Neural progenitor cell (in vitro differentiated cells): ENCODE results near the gene C6orf47. TPM values are rescaled to one million over a fixed set of nuclear protein-coding genes. Genes with fewer than 3 reads are reported as not detected.
"Not testable (repeated sequence)": the region's sequence is repeated elsewhere in the genome, so short reads cannot be mapped to it uniquely, and the experiment has no call there.

Source experiments
- DNase-seq: peaks from one replicate; pipeline ENCODE4 v3.0.0-alpha.2; 2016; ENCODE audit warnings: low spot score
- H2AFZ ChIP-seq: fragments of 200-600 bp; sonication (generic); replicated peaks from 2 replicates; pipeline ENCODE4 v1.6.1; 2016; ENCODE audit warnings: antibody characterized with exemption
- H3F3A ChIP-seq: fragments of 200-600 bp; sonication (generic); 2 replicates; pipeline ENCODE4 v1.6.1; 2016; ENCODE audit warnings: antibody characterized with exemption, low read depth
- H3K27ac ChIP-seq: fragments of 200-600 bp; sonication (generic); 2 replicates; pipeline ENCODE4 v1.5.1; 2016; ENCODE audit warnings: mild to moderate bottlenecking
- H3K27me3 ChIP-seq: fragments of 200-600 bp; sonication (generic); 2 replicates; pipeline ENCODE4 v1.6.1; 2016; ENCODE audit warnings: mild to moderate bottlenecking, moderate library complexity
- H3K36me3 ChIP-seq: fragments of 200-600 bp; sonication (generic); 2 replicates; pipeline ENCODE4 v1.5.1; 2016
- H3K4me1 ChIP-seq: fragments of 200-600 bp; sonication (generic); 2 replicates; pipeline ENCODE4 v1.6.1; 2016; ENCODE audit warnings: mixed run types
- H3K4me2 ChIP-seq: fragments of 200-600 bp; sonication (generic); 2 replicates; pipeline ENCODE4 v1.6.1; 2016
- H3K4me3 ChIP-seq: fragments of 200-600 bp; sonication (generic); 2 replicates; pipeline ENCODE4 v1.5.1; 2016
- H3K79me2 ChIP-seq: fragments of 200-600 bp; sonication (generic); 2 replicates; pipeline ENCODE4 v1.6.1; 2016; ENCODE audit warnings: low read depth
- H3K9ac ChIP-seq: fragments of 200-600 bp; sonication (generic); 2 replicates; pipeline ENCODE4 v1.6.1; 2016
- H3K9me3 ChIP-seq: fragments of 200-600 bp; sonication (generic); 2 replicates; pipeline ENCODE4 v1.5.1; 2016; ENCODE audit warnings: low read depth
- H4K20me1 ChIP-seq: fragments of 200-600 bp; sonication (generic); 2 replicates; pipeline ENCODE4 v1.6.1; 2016; ENCODE audit warnings: low read depth
- H3K27ac Mint-ChIP-seq: 3 replicates; pipeline ENCODE4 v1.8.0; 2021; ENCODE audit warnings: mixed read lengths
- H3K27me3 Mint-ChIP-seq: 2 replicates; pipeline ENCODE4 v1.8.0; 2022; ENCODE audit warnings: low read depth, mild to moderate bottlenecking, inconsistent platforms, moderate library complexity, mixed read lengths; ENCODE audit not compliant: insufficient read depth
- H3K36me3 Mint-ChIP-seq: 3 replicates; pipeline ENCODE4 v1.8.0; 2021; ENCODE audit warnings: mixed read lengths
- H3K4me1 Mint-ChIP-seq: 3 replicates; pipeline ENCODE4 v1.8.0; 2021; ENCODE audit warnings: mixed read lengths
- H3K4me3 Mint-ChIP-seq: 3 replicates; pipeline ENCODE4 v1.8.0; 2021; ENCODE audit warnings: mild to moderate bottlenecking, moderate library complexity, mixed read lengths
- H3K9me3 Mint-ChIP-seq: 3 replicates; pipeline ENCODE4 v1.8.0; 2020; ENCODE audit warnings: mixed read lengths
- EZH2 ChIP-seq: fragments of 200-600 bp; sonication (generic); IDR thresholded peaks from 2 replicates; pipeline ENCODE4 v1.6.1; 2017; ENCODE audit warnings: antibody characterized with exemption, mild to moderate bottlenecking, moderate library complexity
- EZH2phosphoT487 ChIP-seq: fragments of 200-600 bp; sonication (generic); IDR thresholded peaks from 2 replicates; pipeline ENCODE4 v1.6.1; 2017; ENCODE audit warnings: antibody characterized with exemption
- total RNA-seq: library from RNA; depleted of rRNA; stranded (reverse); fragments of >200 nt; gene quantifications from 2 replicates; pipeline ENCODE4 v1.2.3, GENCODE V29; 2015; ENCODE audit warnings: low replicate concordance
- TF ChIP-seq, protein P1 (sequence below): fragments of 200-600 bp; sonication (generic); IDR thresholded peaks from 2 replicates; pipeline ENCODE4 v1.5.1; 2017; ENCODE audit warnings: antibody characterized with exemption, mild to moderate bottlenecking

The C6orf47 gene, protein sequence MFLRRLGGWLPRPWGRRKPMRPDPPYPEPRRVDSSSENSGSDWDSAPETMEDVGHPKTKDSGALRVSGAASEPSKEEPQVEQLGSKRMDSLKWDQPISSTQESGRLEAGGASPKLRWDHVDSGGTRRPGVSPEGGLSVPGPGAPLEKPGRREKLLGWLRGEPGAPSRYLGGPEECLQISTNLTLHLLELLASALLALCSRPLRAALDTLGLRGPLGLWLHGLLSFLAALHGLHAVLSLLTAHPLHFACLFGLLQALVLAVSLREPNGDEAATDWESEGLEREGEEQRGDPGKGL
- total RNA-seq: 14.6 and 17.1 TPM in 2 replicates

DNA sequence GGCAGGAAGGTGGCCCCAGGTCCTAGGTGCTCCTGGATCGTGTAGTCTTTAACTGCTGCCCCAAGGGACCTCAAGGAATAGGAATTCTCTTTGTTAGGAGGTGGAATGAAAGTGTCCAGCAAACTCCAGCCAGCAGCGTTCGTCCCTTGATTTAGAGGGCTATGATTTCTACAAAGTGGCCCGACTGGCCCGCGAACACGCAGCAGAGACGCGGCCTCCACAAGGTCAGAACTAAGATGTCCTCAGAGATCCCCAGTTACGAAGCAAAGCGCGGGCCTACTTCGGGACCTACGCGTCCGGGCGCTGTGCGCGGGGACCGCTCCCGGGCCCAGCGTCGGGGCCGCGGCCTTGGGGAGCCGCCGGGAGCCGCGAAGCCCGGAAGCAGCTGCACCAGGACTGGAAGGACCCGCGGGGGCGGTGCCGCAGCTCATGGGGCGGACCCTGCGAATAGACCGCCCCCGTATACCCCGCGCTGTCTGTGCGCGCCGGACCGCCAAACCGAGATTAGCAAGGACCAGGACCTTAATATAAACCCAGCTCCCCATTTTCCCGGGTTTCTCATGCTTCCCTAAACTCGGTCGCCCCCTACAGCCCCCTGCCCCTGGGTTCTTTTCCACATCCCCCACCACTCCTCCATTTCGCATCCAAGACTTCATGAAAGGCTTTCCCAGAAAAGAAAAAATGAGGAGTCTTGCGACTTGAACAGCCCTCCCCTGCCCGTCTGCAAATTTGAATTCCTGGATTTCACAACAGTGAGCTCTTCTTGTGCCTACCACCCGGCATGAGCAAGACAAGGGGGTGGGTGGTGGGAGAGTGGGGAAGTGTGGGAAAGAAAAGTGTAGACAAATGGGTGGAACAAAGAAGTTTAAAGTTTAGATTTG is at the start of gene C6orf47:
Gene C6orf47 (minus strand): TSS at position 398 of the 881 bp plus-strand sequence. CDS start 831 bp downstream, outside the sequence.
- Histone ChIP-seq H3K79me2 (peaks cover 55% of the 10 kb centered on the region), H4K20me1 (peaks cover 10% of the 10 kb centered on the region), H2AFZ (peak within 1 kb of the TSS; percentile 1)

DNA sequence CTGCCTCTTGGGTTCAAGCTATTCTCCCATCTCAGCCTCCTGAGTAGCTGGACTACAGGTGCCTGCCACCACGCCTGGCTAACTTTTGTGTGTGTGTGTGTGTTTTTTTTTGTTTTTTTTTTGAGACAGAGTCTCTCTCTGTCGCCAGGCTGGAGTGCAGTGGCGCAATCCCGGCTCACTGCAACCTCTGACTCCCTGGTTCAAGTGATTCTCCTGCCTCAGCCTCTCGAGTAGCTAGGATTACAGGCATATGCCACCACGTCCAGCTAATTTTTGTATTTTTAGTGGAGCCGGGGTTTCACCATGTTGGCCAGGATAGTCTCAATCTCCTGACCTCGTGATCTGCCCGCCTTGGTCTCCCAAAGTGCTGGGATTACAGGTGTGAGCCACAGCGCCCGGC is 48.6 kb upstream of the C6orf47 start:
- not testable (repeated sequence) for H3K9me3 ChIP-seq, H3K79me2 ChIP-seq, H3K9ac ChIP-seq, H3K27ac ChIP-seq, H3K9me3 Mint-ChIP-seq, H3K36me3 Mint-ChIP-seq, H4K20me1 ChIP-seq, DNase-seq, H3K4me3 Mint-ChIP-seq, H3K27ac Mint-ChIP-seq, H3K27me3 ChIP-seq, H2AFZ ChIP-seq, H3K4me2 ChIP-seq, H3K4me3 ChIP-seq, H3K36me3 ChIP-seq
- Mint-ChIP-seq H3K27me3 (peaks cover 17% of the 10 kb centered on the region), H3K4me1 (peaks cover 32% of the 10 kb centered on the region)
- Histone ChIP-seq H3F3A (peaks cover 11% of the 10 kb centered on the region), H3K4me1 (peaks cover 12% of the 10 kb centered on the region)

More for the DNA sequence above, at the start of gene C6orf47:
- Mint-ChIP-seq H3K9me3 (no peaks in the 10 kb centered on the region), H3K27ac (peak within 1 kb of the TSS; percentile 88), H3K27me3 (peaks cover 6% of the 10 kb centered on the region), H3K36me3 (peaks cover 29% of the 10 kb centered on the region), H3K4me3 (peak within 1 kb of the TSS; percentile 92), H3K4me1 (peaks cover 61% of the 10 kb centered on the region)
- H3K9ac ChIP-seq: peak within 1 kb of the TSS; percentile 80
- peak within 1 kb of the TSS; percentile 97 for H3K4me2 ChIP-seq
- H3K27me3 ChIP-seq: no peaks in the 10 kb centered on the region
- H3K4me1 ChIP-seq: peaks cover 31% of the 10 kb centered on the region
- peak within 1 kb of the TSS; percentile 73 for H3K4me3 ChIP-seq
- H3F3A ChIP-seq: peaks cover 37% of the 10 kb centered on the region
- TF ChIP-seq, protein P1, sequence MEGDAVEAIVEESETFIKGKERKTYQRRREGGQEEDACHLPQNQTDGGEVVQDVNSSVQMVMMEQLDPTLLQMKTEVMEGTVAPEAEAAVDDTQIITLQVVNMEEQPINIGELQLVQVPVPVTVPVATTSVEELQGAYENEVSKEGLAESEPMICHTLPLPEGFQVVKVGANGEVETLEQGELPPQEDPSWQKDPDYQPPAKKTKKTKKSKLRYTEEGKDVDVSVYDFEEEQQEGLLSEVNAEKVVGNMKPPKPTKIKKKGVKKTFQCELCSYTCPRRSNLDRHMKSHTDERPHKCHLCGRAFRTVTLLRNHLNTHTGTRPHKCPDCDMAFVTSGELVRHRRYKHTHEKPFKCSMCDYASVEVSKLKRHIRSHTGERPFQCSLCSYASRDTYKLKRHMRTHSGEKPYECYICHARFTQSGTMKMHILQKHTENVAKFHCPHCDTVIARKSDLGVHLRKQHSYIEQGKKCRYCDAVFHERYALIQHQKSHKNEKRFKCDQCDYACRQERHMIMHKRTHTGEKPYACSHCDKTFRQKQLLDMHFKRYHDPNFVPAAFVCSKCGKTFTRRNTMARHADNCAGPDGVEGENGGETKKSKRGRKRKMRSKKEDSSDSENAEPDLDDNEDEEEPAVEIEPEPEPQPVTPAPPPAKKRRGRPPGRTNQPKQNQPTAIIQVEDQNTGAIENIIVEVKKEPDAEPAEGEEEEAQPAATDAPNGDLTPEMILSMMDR: no peak
- TF ChIP-seq EZH2: no peak
- H3K9me3 ChIP-seq: no peaks in the 10 kb centered on the region
- peak; percentile 94 for DNase-seq
- H3K27ac ChIP-seq: peak within 1 kb of the TSS; percentile 15
- H3K36me3 ChIP-seq: no peaks in the 10 kb centered on the region

DNA sequence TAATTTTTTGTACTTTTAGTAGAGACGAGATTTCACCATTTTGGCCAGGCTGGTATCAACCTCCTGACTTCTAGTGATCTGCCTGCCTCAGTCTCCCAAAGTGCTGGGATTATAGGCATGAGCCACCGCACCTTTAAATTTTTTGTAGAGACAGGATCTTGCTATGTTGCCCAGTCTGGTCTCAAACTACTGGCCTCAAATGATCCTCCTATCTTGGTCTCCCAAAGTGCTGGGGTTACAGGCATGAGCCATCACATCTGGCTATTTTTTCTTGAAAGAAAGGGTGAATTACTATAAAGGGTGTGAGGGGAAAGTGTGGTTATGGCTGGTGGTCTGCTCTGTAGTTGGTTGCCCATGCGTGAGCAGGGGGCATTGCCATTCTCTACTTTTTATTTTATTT is 47.6 kb upstream of the C6orf47 start:
- no peak overlapping the region for H3K4me2 ChIP-seq
- no peak overlapping the region for H3K9ac ChIP-seq
- H3K4me3 ChIP-seq: no peak overlapping the region
- H3K27me3 ChIP-seq: no peaks in the 10 kb centered on the region
- H3F3A ChIP-seq: peaks cover 1% of the 10 kb centered on the region
- TF ChIP-seq EZH2: no peak
- TF ChIP-seq EZH2phosphoT487: no peak
- TF ChIP-seq, protein P1: no peak
- H3K36me3 ChIP-seq: no peaks in the 10 kb centered on the region
- peaks cover 3% of the 10 kb centered on the region for H3K4me1 ChIP-seq
- no peak overlapping the region for H2AFZ ChIP-seq
- Mint-ChIP-seq H3K27ac (no peak overlapping the region), H3K27me3 (peaks cover 14% of the 10 kb centered on the region), H3K4me3 (no peak overlapping the region), H3K9me3 (no peaks in the 10 kb centered on the region), H3K36me3 (no peaks in the 10 kb centered on the region), H3K4me1 (peaks cover 25% of the 10 kb centered on the region)
- no peaks in the 10 kb centered on the region for H3K79me2 ChIP-seq
- DNase-seq: no peak
- H3K27ac ChIP-seq: no peak overlapping the region
- no peaks in the 10 kb centered on the region for H4K20me1 ChIP-seq
- H3K9me3 ChIP-seq: no peaks in the 10 kb centered on the region
